ENCODE data around the gene FAM72B.
"Not testable (repeated sequence)": the region's sequence is repeated elsewhere in the genome, so short reads cannot be mapped to it uniquely, and the experiment has no call there.

FAM72B gene

GRCh38 chr1:121200232-121200631 lies 16.1 kb upstream of the FAM72B start:
- DNase-seq (ENCODE audit: low spot score) = not testable (repeated sequence)

DNA sequence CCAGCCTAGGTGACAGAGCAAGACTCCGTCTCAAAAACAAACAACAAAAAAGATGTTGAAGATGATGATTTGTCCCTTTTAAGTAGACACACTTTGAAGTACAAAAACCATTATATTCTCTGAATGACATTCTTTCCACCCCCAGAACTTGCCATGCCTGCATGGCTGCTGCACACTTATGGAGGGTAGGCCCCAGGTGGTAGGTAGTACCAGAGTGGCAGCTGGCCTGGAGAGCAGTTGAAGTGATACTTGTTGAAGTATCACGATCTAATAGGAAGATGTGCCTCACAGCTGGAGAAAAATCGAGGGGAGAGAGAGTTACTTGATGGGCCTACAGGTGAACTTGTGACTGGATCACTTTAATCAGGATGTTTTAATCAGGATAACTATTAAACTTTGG lies 15.6 kb upstream of the FAM72B start:
- not testable (repeated sequence) for DNase-seq (ENCODE audit: low spot score)

- not testable (repeated sequence) for DNase-seq (ENCODE audit: low spot score)
Observed at GRCh38 chr1:121197095-121197882, 13.1 kb upstream of the FAM72B start.

- DNase-seq (ENCODE audit: low spot score) = not testable (repeated sequence)
Observed at GRCh38 chr1:121192512-121192911, 8.4 kb upstream of the FAM72B start.

DNA sequence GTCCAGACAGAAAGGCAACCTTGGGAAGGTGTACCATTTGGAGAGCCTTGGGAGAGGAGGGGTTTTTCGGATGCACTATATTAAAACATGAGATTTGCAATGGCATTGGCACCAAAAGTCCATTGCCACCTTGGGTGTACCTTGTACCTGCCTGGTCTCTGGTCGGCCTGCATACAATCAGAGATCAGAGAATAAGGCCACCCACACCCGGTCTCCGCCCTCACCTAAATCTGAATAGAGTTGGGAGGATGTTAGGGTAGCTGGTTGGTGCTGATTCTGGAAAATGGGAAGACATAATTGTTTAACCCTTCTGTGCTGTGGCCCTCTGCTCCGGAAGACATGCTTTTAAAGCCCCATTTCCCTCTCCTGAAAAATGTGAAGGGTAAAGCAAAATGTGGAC lies 3.8 kb upstream of the FAM72B start:
- DNase-seq (ENCODE audit: low spot score) = not testable (repeated sequence)

DNA sequence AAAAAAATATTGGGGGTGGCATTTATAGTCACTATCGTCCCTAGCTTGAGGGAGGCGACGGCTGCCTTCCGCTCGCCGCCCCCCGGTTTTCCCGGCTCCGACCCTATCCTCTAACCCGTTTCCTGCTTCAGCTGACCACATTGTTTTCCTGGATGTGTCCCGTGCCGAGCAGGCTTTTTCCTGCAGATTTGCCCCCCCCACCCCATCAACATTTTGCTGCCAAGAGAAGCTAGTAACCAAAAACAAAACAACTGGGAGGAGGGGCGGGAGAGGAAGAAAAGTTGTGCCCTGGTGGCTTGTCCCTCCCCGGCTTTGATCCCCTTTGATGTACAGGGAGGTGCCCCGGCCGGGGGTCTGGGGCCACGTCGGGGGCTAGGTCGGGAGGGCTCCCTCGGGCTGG lies 2.1 kb upstream of the FAM72B start:
- DNase-seq (ENCODE audit: low spot score) = not testable (repeated sequence)

- not testable (repeated sequence) for DNase-seq (ENCODE audit: low spot score)
Observed at GRCh38 chr1:121185140-121185708, 1.1 kb upstream of the FAM72B start.

DNA sequence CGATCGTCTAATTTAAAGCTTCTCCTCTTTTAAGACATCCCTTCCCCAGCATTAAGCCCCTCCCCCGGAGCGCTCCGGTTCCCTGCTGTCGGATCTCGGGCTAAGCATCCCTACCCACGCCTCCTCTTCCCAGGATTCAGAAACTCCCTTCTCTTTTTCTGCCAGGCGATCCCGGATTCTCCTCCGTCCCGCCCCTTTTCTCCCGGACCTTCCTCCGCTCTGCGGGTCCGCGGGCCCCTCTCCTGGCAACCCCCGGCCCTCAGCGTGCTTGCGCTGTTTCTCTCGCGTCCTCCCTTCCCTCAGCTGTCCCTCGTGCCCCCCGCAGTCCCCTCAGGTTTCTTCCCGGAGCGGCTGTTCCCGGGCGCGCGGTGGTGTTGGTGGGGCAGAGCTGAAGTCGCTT lies 273 bp downstream of the FAM72B start:
- not testable (repeated sequence) for DNase-seq (ENCODE audit: low spot score)

- not testable (repeated sequence) for DNase-seq (ENCODE audit: low spot score)
Observed at GRCh38 chr1:121178197-121178596, 5.9 kb downstream of the FAM72B start.

DNA sequence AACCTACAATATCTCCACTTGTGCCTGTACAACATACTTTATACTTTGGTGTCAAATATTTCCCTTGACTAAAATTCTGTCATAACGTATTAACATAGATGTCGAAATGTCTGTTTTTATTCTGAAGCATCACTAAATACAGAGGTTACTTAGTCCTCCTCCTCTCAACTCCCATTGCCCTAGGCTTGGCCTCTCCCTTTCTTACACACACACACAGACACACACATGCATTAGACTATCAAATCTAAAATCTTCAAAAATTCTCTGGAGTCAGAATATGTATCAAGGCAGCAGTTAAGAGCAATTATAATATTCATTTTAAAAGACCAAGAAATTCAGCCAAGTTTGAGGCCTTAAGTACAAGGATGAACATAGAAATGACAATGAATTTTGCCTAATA lies 7.5 kb downstream of the FAM72B start:
- DNase-seq (ENCODE audit: low spot score) = not testable (repeated sequence)

GRCh38 chr1:121168152-121168668 lies 15.9 kb downstream of the FAM72B start:
- DNase-seq (ENCODE audit: low spot score) = not testable (repeated sequence)

- not testable (repeated sequence) for DNase-seq (ENCODE audit: low spot score)
Observed at GRCh38 chr1:121167225-121167738, 16.9 kb downstream of the FAM72B start.

GRCh38 chr1:121165296-121165695 lies 18.8 kb downstream of the FAM72B start:
- not testable (repeated sequence) for DNase-seq (ENCODE audit: low spot score)

DNA sequence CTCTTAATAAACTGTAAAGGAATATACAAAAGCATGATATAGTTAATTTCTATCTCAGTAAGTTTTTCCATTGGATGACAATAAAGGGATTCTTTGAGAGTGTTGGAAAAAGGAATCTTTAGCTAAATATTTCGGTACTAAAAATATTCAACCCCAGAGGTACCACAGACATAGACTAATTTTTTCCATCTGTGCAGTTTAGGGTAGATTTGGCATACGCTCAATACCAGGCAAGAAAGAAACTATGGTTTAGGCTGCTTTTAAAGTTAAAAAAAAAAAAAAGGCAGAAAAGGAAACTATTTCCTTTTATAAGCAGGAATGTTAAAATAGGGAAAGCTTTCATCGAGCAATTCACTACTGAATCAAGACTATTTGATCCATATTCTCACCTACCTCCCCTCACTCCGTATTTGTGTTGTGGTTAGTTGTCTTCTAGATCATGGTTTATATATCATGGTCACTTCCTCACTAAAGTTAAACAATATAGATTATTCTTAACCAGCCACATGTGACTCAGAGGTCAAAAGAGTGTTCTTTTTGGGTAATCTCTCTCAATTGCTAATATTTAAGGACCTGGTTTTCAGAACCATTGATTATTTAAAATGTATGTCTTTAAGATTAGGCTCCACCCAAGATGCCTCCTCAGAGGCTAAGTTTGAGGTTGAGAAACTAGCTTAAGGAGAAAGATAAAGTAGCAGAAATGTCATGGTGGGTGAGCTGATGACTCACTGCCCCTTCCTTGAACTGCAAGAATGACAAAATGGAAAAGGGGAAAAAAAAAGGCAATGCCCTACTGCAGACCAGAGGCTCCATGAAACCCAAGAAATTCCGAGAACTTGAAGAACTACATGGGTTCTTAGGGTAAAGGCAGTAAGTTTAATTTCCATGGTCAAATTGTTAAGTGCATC lies 20.0 kb downstream of the FAM72B start:
- DNase-seq (ENCODE audit: low spot score) = not testable (repeated sequence)

DNA sequence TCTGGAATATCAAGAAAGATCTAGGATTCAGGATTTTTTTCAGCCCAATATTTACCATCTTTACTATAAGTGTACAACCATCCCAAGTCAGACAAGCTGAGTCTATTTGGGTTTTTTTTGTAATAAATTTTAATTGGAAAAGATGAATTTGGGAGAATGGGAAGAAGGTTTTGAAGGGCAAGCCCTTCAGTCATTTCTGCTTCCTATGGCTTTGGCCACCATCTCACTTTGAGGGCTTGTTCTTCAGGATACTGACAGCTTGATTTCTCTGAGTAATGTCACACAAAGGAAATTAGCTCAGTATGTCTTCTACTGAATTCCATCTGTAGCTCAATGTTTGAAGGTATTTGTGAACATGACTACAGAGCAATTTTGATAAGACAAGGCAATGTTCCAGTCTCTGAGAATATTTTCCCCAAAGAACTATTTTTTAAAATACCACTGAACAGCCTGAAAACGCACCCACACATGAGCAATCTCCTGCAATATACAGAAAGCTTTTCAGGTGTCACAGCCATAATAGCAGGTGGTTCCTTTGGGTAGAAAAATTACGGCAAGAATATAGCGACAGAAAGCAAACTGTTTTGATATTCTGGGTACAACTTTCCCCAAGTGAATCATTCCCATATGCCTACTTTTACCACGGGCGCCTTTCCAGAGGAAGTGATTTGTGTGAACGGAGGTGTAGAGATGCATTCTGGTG lies 22.8 kb downstream of the FAM72B start:
- not testable (repeated sequence) for DNase-seq (ENCODE audit: low spot score)

DNA sequence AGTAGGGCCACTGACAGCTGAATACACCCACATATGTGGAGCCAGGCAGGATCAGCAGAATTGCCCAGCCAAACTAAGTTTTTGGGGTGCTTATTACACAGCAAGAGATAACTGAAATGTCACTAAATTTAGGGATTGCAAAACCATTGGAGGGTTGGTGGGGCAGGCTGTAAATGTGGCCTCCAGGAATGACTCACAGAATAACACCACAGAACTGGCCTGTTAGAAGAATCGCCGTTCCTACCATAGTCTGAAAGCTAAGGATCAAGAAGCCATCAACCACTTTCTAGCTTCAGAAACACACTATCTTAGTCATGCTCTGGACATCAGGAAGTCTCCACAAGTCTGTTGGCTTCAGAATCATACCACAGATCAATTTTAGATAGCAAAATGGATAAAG lies 24.0 kb downstream of the FAM72B start:
- DNase-seq (ENCODE audit: low spot score) = not testable (repeated sequence)

- DNase-seq (ENCODE audit: low spot score) = not testable (repeated sequence)
Observed at GRCh38 chr1:121157609-121158008, 26.5 kb downstream of the FAM72B start.

GRCh38 chr1:121156958-121157603 lies 27.1 kb downstream of the FAM72B start:
- DNase-seq (ENCODE audit: low spot score) = not testable (repeated sequence)

GRCh38 chr1:121155671-121156358 lies 28.3 kb downstream of the FAM72B start:
- DNase-seq (ENCODE audit: low spot score) = peak; percentile 1

DNA sequence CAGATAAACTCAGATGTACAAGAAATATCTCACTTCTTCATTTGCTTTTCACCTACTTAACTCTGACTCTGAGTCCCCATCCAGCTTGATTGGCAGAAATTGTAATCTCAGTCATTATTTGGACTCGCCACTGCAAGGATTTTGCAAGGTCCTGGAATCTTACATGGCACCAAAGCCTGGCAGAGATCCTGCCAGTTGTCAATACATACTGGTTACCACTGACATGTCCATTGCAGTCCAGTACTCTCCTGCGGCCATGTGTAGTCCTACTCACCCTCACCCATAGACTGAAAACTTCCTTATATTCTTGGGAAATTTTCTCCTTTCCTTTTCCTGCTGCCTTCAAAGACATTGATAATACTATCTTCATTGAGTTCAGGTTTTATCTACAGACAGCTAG lies 29.3 kb downstream of the FAM72B start:
- not testable (repeated sequence) for DNase-seq (ENCODE audit: low spot score)

Measured in hematopoietic multipotent progenitor cell treated with erythropoietin and hydrocortisone succinate and interleukin-3 and kit ligand, for 15 days (in vitro differentiated cells).